Activated gamma-delta T cell treated with anti-CD3 and anti-CD28 coated beads, Interleukin-2, amount 50 U/mL, for 16 hours (primary cell): ENCODE results near the gene CST7.

ENCODE experiments used
- DNase-seq: peaks from one replicate; pipeline ENCODE4 v3.0.0-alpha.2; 2020; ENCODE audit warnings: low read depth

Gene CST7

DNA sequence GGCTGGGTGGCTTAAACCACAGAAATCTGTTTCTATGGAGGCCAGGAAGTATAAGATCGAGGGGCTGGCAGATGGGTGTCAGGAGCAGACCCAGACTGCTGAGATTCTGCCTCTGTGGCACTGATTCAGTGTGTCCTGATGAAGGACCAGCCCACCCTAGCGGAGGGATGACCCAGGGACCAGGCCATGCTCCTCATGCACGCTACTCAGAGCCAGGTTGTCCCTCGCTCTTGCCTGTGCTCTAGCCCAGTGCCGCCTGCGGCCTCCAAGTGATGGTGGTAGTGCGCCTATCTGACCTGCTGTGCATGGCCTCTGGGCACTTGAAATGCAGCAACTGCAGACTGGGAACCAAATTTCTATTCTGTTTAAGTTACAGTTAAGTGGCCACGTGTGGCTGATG lies 56.6 kb downstream of the CST7 start:
- no peak for DNase-seq

DNA sequence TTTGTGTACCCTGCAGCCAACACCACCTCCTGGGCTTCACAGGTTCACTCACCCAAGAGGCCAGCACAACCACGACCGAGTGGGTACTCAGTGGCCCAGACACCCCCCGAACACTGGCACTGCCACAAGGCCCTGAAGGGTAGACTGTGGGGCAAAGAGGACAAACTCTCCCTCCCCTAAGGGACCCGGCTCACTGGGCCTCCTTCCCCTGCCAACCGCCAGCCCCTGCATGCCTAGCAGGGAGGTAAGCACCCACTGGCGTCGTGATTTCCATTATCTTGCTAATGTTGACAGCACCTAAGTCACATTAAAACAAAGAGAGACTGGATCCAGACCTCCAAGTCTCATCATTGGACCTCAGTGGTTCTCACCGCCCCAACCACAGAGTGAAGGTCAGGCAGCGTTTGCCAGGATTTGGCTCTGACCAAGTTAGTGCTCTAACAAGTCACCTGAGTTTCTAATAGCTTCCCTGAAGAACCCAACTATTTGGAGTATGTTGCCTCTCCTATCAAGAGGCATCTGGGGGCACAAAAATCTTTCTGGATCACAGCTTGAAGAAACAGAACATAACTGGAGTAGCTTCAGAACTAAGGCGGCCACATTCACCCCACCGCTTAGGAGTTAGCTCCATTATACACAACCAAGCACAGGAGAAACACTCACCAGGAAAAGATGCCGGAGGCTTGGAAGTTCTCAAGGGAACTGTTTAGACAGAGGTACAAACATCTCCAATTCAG lies 57.5 kb downstream of the CST7 start:
- DNase-seq = no peak

DNA sequence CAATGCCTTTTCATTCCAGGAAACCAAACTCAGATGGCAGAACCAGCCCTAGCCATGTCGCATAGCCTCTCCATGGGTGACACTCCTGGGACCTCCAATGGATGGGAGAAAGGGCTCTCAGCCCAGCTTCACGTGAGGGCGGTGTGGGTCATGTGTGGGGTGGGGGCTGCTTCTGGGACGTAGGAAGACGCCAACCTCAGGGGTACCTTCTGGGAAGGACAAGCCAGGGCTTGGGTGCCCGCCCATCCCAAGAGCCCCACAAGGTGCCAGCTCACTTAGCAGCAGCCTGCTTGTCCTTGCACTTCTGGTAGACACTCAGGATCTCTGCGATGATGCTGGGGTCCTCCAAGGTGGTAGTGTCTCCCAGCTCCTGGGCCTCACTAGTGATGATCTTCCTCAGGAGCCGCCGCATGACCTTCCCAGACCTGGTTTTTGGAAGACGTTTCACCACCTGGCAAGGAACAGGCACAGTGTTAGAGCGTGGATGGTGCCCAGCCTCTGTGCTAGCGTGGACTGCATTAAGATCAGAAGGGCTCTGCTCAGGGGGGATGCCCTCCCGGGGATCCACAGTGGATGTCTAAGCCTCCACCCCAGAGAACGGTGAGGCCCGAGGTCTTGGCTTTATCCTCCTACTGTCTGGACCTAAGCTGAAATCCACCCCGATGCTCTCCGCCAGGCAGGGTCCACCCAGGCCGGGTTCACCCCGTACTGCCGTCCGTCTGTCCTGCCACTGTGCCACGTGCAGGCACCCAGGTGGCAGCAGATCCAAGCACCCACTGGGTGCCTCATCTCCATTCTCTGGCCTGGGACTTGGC lies 58.6 kb downstream of the CST7 start:
- DNase-seq = no peak

DNA sequence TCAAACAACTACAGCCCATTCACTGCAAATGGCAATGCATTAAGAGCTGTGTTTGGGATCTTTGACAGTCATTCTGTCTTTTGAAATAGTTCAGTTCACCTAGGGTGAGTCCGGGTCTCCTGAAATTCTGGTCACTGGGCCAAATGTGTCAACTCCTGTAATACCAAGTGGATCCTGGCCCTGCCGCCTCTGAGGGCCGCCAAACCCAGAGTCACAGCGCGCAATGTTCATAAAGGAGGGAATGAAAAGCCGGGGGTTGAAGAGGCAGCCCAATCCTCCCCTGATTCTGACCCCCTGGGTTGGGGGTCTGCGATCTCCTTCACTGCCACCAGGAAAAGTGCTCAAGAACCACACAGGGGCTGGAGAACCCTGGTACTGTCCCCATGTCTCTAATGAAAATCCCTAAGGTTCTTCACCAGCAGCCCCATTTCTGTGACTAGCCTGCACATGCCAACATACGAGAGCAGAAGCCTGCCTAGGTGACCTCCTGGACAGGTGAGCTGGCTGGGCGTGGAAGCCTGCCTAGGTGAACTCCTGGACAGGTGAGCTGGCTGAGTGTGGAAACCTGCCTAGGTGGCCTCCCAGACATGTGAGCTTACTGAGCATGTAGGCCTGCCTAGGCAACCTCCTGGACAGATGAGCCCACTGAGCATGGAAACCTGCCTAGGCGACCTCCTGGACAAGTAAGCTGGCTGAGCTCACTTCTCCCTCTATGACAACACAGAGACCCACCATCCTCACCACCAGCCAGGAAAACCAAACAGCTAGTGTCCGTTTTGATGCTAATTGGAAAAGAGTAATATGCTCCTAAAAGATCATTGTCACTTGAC lies 59.5 kb downstream of the CST7 start:
- DNase-seq = no peak
